ENCODE results near the gene AHCTF1. TPM values are rescaled to one million over a fixed set of nuclear protein-coding genes. Genes with fewer than 3 reads are reported as not detected.

The AHCTF1 gene
- total and polyA plus RNA-seq, 2 of the 8 experiments (the other 6 are each of a cell fraction or from before 2014, with no cell fraction given): 7.9 to 44.5 TPM

- no peak for TF ChIP-seq CHD7 (IDR thresholded peaks at IDR 0.05; ENCODE audit: insufficient replicate concordance, low read length)
- no peak for TF ChIP-seq KDM4A (IDR thresholded peaks at IDR 0.05; ENCODE audit: low read depth, low read length, severe bottlenecking)
- no peak for TF ChIP-seq HDAC2 (IDR thresholded peaks at IDR 0.05; ENCODE audit: borderline replicate concordance in 1 of 2, low read depth in 2 of 2, low read length in 2 of 2)
- TF ChIP-seq POLR2A (IDR thresholded peaks at IDR 0.05; ENCODE audit: control extremely low read depth in 1 of 2, low read depth in 2 of 2, low read length in 2 of 2): no peak
- no peak for TF ChIP-seq EP300 (IDR thresholded peaks at IDR 0.05; ENCODE audit: borderline replicate concordance in 1 of 2, low read depth in 2 of 2, low read length in 2 of 2)
- no peak for TF ChIP-seq PHF8 (conservative IDR thresholded peaks at IDR 0.05; ENCODE audit: low read depth, low read length)
- TF ChIP-seq MAX (IDR thresholded peaks at IDR 0.05): no peak
- no peak for TF ChIP-seq ATF3 (IDR thresholded peaks at IDR 0.05; ENCODE audit: insufficient read depth, low read depth, low read length)
Measured at GRCh38 chr1:246906833-246907232, 24.9 kb downstream of the AHCTF1 start (continued).
